ENCODE measurements around the gene MRPL49.
A peak's percentile ranks its signal among the peaks of the same experiment; 100 is the strongest.
"Not testable (repeated sequence)": the region's sequence is repeated elsewhere in the genome, so short reads cannot be mapped to it uniquely, and the experiment has no call there.

MRPL49 gene

DNA sequence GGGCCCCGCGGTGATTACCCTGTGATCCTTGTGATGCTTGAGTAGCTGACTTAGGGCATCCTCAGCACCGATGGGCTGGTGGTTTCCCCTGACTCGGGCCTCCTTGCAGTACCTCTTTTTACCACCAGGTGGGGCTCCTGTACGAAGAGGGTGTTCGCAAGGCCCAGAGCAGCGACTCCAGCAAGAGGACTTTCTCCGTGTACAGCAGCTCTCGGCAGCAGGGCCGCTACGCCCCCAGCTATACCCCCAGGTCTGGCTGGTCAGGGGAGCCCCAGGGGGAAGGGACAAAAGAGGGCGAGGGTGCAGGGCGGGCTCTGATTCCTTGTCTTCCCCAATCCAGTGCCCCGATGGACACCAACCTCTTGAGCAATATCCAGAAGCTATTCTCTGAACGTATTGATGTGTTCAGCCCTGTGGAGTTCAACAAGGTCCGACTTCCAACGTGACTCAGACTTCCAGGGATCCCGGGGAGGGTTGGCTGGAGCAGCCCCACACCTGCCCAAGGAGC lies 11.7 kb upstream of the MRPL49 start:
- no peak overlapping the region for H3K4me3 ChIP-seq (ENCODE audit: low read length)
- TF ChIP-seq ZNF274 (IDR thresholded peaks at IDR 0.05; ENCODE audit: low read depth, low read length), result no peak

GRCh38 chr11:65111159-65111743 lies 10.9 kb upstream of the MRPL49 start:
- H3K4me3 ChIP-seq (ENCODE audit: low read length), result no peak overlapping the region
- TF ChIP-seq ZNF274 (IDR thresholded peaks at IDR 0.05; ENCODE audit: low read depth, low read length), result no peak

- peak within 1 kb of the TSS; percentile 76 for H3K4me3 ChIP-seq (ENCODE audit: low read length)
- no peak for TF ChIP-seq ZNF274 (IDR thresholded peaks at IDR 0.05; ENCODE audit: low read depth, low read length)
Observed at GRCh38 chr11:65111744-65112545, 10.2 kb upstream of the MRPL49 start, which contains the start of gene TM7SF2. TSS of gene TM7SF2 (plus strand) at chr11:65111872. CDS start at chr11:65112016, 144 bp downstream.

DNA sequence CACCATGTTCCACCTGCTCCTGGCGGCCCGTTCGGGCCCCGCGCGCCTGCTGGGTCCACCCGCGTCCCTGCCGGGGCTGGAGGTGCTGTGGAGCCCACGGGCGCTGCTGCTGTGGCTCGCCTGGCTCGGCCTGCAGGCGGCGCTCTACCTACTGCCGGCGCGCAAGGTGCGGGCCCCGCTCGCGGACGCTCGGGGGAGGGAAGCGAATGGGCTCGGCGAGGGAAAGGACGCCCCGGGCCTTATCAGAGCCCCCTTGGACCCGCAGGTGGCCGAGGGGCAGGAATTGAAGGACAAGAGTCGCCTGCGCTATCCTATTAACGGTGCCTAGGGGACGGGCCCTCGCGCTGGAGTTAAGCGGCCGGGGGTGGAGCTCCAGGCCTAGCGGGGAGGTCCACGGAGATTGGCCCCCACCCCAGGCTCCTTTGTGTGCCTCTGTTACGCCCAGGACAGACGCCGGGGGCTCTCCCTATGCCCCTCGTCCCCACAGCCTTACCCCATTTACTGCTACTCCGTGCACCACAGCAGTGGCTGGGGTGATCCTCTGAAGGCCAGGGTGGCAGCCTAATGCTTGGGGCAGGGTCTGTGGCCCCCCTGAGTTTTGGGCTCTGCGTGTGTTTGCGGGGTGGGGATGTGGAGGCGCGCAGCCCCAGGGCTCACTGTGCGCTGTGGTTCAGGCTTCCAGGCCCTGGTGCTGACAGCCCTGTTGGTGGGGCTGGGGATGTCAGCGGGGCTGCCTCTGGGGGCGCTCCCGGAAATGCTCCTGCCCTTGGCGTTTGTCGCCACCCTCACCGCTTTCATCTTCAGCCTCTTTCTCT lies 9.4 kb upstream of the MRPL49 start:
- peak overlapping the region; percentile 76 for H3K4me3 ChIP-seq (ENCODE audit: low read length)
- TF ChIP-seq ZNF274 (IDR thresholded peaks at IDR 0.05; ENCODE audit: low read depth, low read length), result no peak

DNA sequence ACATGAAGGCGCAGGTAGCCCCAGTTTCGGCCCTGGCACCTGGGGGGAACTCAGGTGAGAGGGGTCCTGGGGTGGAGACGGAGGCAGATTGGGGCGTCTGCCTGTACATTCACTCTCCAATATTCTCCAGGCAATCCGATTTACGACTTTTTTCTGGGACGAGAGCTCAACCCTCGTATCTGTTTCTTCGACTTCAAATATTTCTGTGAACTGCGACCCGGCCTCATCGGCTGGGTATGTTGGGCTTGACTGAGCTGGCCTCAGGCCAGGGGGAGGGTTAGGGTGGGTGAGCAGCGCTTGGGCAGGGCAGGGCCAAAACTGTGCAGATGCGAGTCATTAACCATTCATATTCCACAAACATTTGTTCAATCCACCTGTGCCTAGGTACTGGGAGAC lies 8.8 kb upstream of the MRPL49 start:
- TF ChIP-seq ZNF274 (IDR thresholded peaks at IDR 0.05; ENCODE audit: low read depth, low read length), result no peak
- peak overlapping the region; percentile 76; the same call in 1 of the 2 replicates for H3K4me3 ChIP-seq (ENCODE audit: low read length)

DNA sequence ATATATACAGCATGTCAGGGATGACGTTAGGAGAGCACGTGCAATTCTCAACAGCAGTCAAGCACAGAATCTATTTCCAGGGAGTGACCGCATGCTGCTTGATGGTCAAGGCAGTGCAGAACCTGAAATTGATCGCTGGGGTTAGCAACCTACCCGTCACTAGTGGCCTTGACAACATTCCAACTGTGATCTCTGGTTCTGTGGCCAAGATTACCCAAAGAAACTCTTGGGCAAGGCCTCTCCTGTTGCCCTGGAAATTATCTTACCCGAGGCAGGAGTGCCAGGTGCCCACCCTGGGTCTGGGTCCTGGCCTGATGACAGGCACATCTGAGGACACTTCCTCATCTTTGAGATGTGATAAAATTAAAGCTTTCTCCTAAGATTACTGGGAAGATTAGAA lies 8.3 kb upstream of the MRPL49 start:
- no peak overlapping the region for H3K4me3 ChIP-seq (ENCODE audit: low read length)
- no peak for TF ChIP-seq ZNF274 (IDR thresholded peaks at IDR 0.05; ENCODE audit: low read depth, low read length)

- no peak overlapping the region for H3K4me3 ChIP-seq (ENCODE audit: low read length)
- TF ChIP-seq ZNF274 (IDR thresholded peaks at IDR 0.05; ENCODE audit: low read depth, low read length), result no peak
Observed at GRCh38 chr11:65114538-65115171, 7.5 kb upstream of the MRPL49 start.

DNA sequence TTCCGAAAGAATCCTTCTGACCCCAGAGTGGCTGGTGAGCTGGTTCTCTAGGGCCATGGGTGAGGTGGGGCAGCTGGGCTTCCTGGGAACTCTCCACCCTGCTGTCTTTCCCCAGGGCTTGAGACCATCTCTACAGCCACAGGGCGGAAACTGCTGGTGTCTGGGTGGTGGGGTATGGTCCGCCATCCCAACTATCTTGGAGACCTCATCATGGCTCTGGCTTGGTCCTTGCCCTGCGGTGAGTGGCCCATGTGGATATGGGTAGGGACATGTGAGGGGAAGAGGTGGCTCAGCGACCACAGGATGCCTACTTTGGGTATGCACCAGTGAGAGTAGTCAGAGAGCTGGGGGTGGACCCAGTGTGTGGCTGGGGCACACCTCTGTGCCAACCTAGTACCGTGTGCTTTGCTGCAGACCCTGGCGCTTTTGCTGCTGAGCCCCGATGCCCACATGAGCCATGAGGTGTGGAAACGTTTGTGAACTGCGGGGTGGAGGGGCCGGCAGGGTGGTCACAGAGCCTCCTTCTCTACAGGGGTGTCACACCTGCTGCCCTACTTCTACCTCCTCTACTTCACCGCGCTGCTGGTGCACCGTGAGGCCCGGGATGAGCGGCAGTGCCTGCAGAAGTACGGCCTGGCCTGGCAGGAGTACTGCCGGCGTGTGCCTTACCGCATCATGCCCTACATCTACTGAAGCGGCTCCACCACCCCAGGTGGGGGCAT lies 6.6 kb upstream of the MRPL49 start:
- no peak overlapping the region for H3K4me3 ChIP-seq (ENCODE audit: low read length)
- no peak for TF ChIP-seq ZNF274 (IDR thresholded peaks at IDR 0.05; ENCODE audit: low read depth, low read length)

GRCh38 chr11:65116370-65117205 lies 5.5 kb upstream of the MRPL49 start:
- TF ChIP-seq ZNF274 (IDR thresholded peaks at IDR 0.05; ENCODE audit: low read depth, low read length), result no peak
- peak overlapping the region; percentile 69 for H3K4me3 ChIP-seq (ENCODE audit: low read length)

GRCh38 chr11:65117206-65118096 lies 4.7 kb upstream of the MRPL49 start, which contains the start of gene ZNHIT2:
TSS of gene ZNHIT2 (minus strand) at chr11:65117701. CDS start at chr11:65117653, 48 bp downstream.
- H3K4me3 ChIP-seq (ENCODE audit: low read length), result peak within 1 kb of the TSS; percentile 69
- TF ChIP-seq ZNF274 (IDR thresholded peaks at IDR 0.05; ENCODE audit: low read depth, low read length), result no peak

DNA sequence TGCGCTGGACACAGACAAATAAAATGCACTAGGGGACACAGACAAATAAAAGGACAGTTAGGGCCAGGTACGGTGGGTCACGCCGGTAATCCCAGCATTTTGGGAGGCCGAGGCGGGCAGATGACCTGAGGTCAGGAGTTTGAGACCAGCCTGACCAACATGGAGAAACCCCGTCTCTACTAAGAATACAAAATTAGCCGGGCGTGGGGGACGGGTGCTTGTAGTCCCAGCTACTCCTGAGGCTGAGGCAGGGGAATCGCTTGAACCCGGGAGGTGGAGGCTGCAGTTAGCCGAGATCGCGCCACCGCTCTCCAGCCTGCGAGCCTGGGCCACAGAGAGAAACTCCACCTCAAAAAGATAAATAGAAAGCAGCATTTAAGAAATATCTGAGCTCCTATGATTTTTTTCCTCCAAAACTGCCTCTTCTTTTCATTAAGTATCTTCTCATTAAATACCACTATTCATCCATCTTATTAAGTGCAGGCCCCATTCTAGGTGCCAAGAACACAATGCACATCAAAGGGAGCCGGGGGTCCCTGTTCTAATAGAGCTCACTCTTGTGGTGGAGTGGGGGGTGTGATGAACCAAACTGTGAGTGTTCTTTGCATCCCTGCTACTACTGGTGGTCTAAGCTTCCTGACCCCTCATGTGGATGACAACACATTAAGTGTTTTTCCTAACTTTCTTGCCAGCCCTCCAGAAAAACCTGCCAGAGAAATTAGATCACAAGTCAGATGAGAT lies 3.9 kb upstream of the MRPL49 start:
- no peak overlapping the region for H3K4me3 ChIP-seq (ENCODE audit: low read length)
- TF ChIP-seq ZNF274 (IDR thresholded peaks at IDR 0.05; ENCODE audit: low read depth, low read length), result no peak

- not testable (repeated sequence) for H3K4me3 ChIP-seq (ENCODE audit: low read length)
Observed at GRCh38 chr11:65118891-65119669, 3.0 kb upstream of the MRPL49 start.
